Tibial nerve (tissue), 4 donors: Measurements from ENCODE around the gene SUGCT.

Experiments used
- EP300 ChIP-seq, 2 donors: sonication (generic); formaldehyde crosslinking; IDR thresholded peaks; one replicate each; pipeline ENCODE4 v1.6.1; 2017; ENCODE audit warnings: antibody characterized with exemption in 2 of 2, mild to moderate bottlenecking in 1 of 2
- TF ChIP-seq, protein P1 (sequence below), 5 experiments: fragments of 200-600 bp in 3 of 5; fragments of 450-650 bp in 2 of 5; sonication (generic) in 3 of 5; IDR thresholded peaks; one replicate each; pipeline ENCODE4 v1.5.1; 2016 to 2019; ENCODE audit warnings: antibody characterized with exemption in 5 of 5, mild to moderate bottlenecking in 3 of 5, moderate library complexity in 2 of 5

DNA sequence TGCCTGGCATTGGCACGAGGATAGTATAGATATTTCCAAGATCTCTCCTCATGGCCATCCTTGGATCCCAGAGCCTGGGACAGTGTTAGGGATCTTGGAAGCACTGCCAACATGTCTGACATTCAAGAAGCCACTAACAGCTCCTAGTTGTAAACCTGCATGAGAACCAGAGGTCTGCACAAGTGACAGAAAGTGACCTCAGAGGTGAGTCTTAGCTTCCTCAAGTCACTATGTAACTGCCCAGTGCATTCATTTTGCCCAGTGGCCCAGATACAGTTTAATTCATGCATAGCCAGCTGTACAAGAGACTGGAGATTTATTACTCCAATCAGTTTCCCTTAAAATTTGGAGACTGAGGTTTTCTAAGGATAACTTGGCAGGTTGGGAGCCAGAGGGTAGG lies 16.7 kb downstream of the SUGCT start:
- TF ChIP-seq, protein P1, sequence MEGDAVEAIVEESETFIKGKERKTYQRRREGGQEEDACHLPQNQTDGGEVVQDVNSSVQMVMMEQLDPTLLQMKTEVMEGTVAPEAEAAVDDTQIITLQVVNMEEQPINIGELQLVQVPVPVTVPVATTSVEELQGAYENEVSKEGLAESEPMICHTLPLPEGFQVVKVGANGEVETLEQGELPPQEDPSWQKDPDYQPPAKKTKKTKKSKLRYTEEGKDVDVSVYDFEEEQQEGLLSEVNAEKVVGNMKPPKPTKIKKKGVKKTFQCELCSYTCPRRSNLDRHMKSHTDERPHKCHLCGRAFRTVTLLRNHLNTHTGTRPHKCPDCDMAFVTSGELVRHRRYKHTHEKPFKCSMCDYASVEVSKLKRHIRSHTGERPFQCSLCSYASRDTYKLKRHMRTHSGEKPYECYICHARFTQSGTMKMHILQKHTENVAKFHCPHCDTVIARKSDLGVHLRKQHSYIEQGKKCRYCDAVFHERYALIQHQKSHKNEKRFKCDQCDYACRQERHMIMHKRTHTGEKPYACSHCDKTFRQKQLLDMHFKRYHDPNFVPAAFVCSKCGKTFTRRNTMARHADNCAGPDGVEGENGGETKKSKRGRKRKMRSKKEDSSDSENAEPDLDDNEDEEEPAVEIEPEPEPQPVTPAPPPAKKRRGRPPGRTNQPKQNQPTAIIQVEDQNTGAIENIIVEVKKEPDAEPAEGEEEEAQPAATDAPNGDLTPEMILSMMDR (IDR thresholded peaks at IDR 0.05), result no peak
- no peak for TF ChIP-seq EP300 (IDR thresholded peaks at IDR 0.05)
